IMR-90 (cell line): ENCODE results near the gene WDR27. TPM values are rescaled to one million over a fixed set of nuclear protein-coding genes. Genes with fewer than 3 reads are reported as not detected.

ENCODE experiments used
- ATAC-seq: fragments of 200-7000 bp; cut with Tn5 transposase; 2 replicates; pipeline ENCODE4 v1.9.1; 2020; ENCODE audit warnings: low read depth, mild to moderate bottlenecking, moderate library complexity
- BruUV-seq: library from RNA; stranded (reverse); fragments of 400-500 nt; replicated peaks from 2 replicates; lab custom pipeline; 2021; lab: Mats Ljungman, UMichigan
- CTCF ChIA-PET: fragments of 300-600 bp; formaldehyde crosslinking; extraction: SDS; loops from one replicate; lab custom pipeline; 2021; ENCODE audit warnings: antibody characterized with exemption; lab: Yijun Ruan, JAX
- POLR2A ChIA-PET: fragments of 300-600 bp; sonication (Branson Sonifier 250); formaldehyde crosslinking; loops from one replicate; lab custom pipeline; 2022; ENCODE audit warnings: antibody characterized with exemption; ENCODE audit not compliant: unreplicated experiment; lab: Charles Lee
- DNase-seq: peaks from one replicate; pipeline ENCODE4 v3.0.0; 2013
- H2AFZ ChIP-seq: replicated peaks from 2 replicates; pipeline ENCODE3; 2013; ENCODE audit warnings: low read length, mild to moderate bottlenecking; ENCODE audit not compliant: poor library complexity
- H2AK5ac ChIP-seq: 2 replicates; pipeline ENCODE4 v1.6.1; 2013; ENCODE audit warnings: low read depth, low read length, inconsistent platforms
- H2AK9ac ChIP-seq: replicated peaks from 2 replicates; pipeline ENCODE3; 2013; ENCODE audit warnings: mild to moderate bottlenecking, low read depth, low read length, moderate library complexity; ENCODE audit not compliant: poor library complexity
- H2BK120ac ChIP-seq: 2 replicates; pipeline ENCODE4 v1.6.1; 2013; ENCODE audit warnings: low read depth, low read length, inconsistent platforms
- H2BK15ac ChIP-seq: 3 replicates; pipeline ENCODE4 v1.6.1; 2013; ENCODE audit warnings: low read depth, low read length, inconsistent platforms
- H2BK20ac ChIP-seq: 2 replicates; pipeline ENCODE4 v1.6.1; 2013; ENCODE audit warnings: low read depth, mild to moderate bottlenecking, inconsistent platforms, low read length, moderate library complexity
- H2BK5ac ChIP-seq: 2 replicates; pipeline ENCODE4 v1.6.1; 2013; ENCODE audit warnings: mild to moderate bottlenecking, low read depth, low read length, inconsistent platforms; ENCODE audit not compliant: poor library complexity, severe bottlenecking
- H3K14ac ChIP-seq: replicated peaks from 2 replicates; pipeline ENCODE4 v1.6.1; 2013; ENCODE audit warnings: low read depth, low read length, inconsistent platforms
- H3K18ac ChIP-seq: 2 replicates; pipeline ENCODE4 v1.6.1; 2013; ENCODE audit warnings: low read depth, low read length, control low read depth
- H3K23ac ChIP-seq: 2 replicates; pipeline ENCODE4 v1.6.1; 2013; ENCODE audit warnings: low read depth, low read length, inconsistent platforms
- H3K27ac ChIP-seq: 2 replicates; pipeline ENCODE4 v1.5.1; 2013; ENCODE audit warnings: mild to moderate bottlenecking, control low read depth, low read length; ENCODE audit not compliant: insufficient read depth
- H3K27me3 ChIP-seq: 2 replicates; pipeline ENCODE4 v1.6.1; 2013; ENCODE audit warnings: low read length; ENCODE audit not compliant: control insufficient read depth, insufficient read depth
- H3K36me3 ChIP-seq: 2 replicates; pipeline ENCODE4 v1.6.1; 2013; ENCODE audit warnings: low read length, mixed read lengths; ENCODE audit not compliant: control insufficient read depth, insufficient read depth
- H3K4ac ChIP-seq: 2 replicates; pipeline ENCODE4 v1.6.1; 2013; ENCODE audit warnings: low read depth, low read length, inconsistent platforms
- H3K4me1 ChIP-seq: 2 replicates; pipeline ENCODE4 v1.6.1; 2013; ENCODE audit warnings: low read length, mixed read lengths; ENCODE audit not compliant: control insufficient read depth, insufficient read depth
- H3K4me2 ChIP-seq: 2 replicates; pipeline ENCODE4 v1.6.1; 2013; ENCODE audit warnings: low read depth, mild to moderate bottlenecking, control low read depth, low read length, moderate library complexity
- H3K4me3 ChIP-seq: 2 replicates; pipeline ENCODE4 v1.5.1; 2013; ENCODE audit warnings: low read depth, mild to moderate bottlenecking, control low read depth, low read length, moderate library complexity; ENCODE audit not compliant: insufficient read depth
- H3K56ac ChIP-seq: 2 replicates; pipeline ENCODE4 v1.6.1; 2013; ENCODE audit warnings: low read length, inconsistent platforms; ENCODE audit not compliant: insufficient read depth; ENCODE audit errors: extremely low read depth
- H3K79me1 ChIP-seq, 2 experiments: 2 replicates each; pipeline ENCODE4 v1.6.1; 2013; ENCODE audit warnings: low read length in 2 of 2, inconsistent platforms in 1 of 2, low read depth in 1 of 2
- H3K9ac ChIP-seq: 2 replicates; pipeline ENCODE4 v1.6.1; 2013; ENCODE audit warnings: low read depth, low read length, control low read depth
- H3K9me1 ChIP-seq: 2 replicates; pipeline ENCODE4 v1.6.1; 2013; ENCODE audit warnings: low read length, inconsistent platforms; ENCODE audit not compliant: insufficient read depth
- H3K9me3 ChIP-seq: 2 replicates; pipeline ENCODE4 v1.6.1; 2013; ENCODE audit warnings: low read length; ENCODE audit not compliant: control insufficient read depth, insufficient read depth
- H4K20me1 ChIP-seq: 2 replicates; pipeline ENCODE4 v1.6.1; 2013; ENCODE audit warnings: low read length, inconsistent platforms; ENCODE audit not compliant: insufficient read depth
- H4K5ac ChIP-seq: 2 replicates; pipeline ENCODE4 v1.6.1; 2013; ENCODE audit warnings: mild to moderate bottlenecking, low read depth, low read length, control low read depth
- H4K8ac ChIP-seq, 2 experiments: 2 replicates each; pipeline ENCODE4 v1.6.1; 2013; ENCODE audit warnings: low read depth in 2 of 2, low read length in 2 of 2, control low read depth in 1 of 2, inconsistent platforms in 1 of 2
- H4K91ac ChIP-seq: 2 replicates; pipeline ENCODE4 v1.6.1; 2013; ENCODE audit warnings: low read depth, low read length, inconsistent platforms; ENCODE audit not compliant: insufficient read depth
- BHLHE40 ChIP-seq: fragments of 150-350 bp; IDR thresholded peaks from 2 replicates; pipeline ENCODE4 v1.6.1; 2016; ENCODE audit warnings: mild to moderate bottlenecking, low read depth, low read length
- CEBPB ChIP-seq: IDR thresholded peaks from 2 replicates; pipeline ENCODE4 v1.6.1; 2012; ENCODE audit warnings: low read depth, low read length, improper control_type of control experiment
- CHD1 ChIP-seq: IDR thresholded peaks from 2 replicates; pipeline ENCODE4 v1.6.1; 2012; ENCODE audit warnings: low read depth, low read length, improper control_type of control experiment
- FOS ChIP-seq: fragments of 150-350 bp; IDR thresholded peaks from 2 replicates; pipeline ENCODE4 v1.6.1; 2016; ENCODE audit warnings: low read depth, low read length
- MAFK ChIP-seq: IDR thresholded peaks from 2 replicates; pipeline ENCODE4 v1.6.1; 2012; ENCODE audit warnings: low read depth, low read length, improper control_type of control experiment
- MAZ ChIP-seq: IDR thresholded peaks from 2 replicates; pipeline ENCODE4 v1.6.1; 2012; ENCODE audit warnings: low read depth, mild to moderate bottlenecking, low read length, improper control_type of control experiment, moderate library complexity, borderline replicate concordance
- MXI1 ChIP-seq: IDR thresholded peaks from 2 replicates; pipeline ENCODE4 v1.6.1; 2012; ENCODE audit warnings: low read depth, mild to moderate bottlenecking, low read length, moderate library complexity, borderline replicate concordance
- NFE2L2 ChIP-seq: fragments of 150-350 bp; IDR thresholded peaks from 2 replicates; pipeline ENCODE4 v1.6.1; 2016; ENCODE audit warnings: low read depth, mild to moderate bottlenecking, low read length
- POLR2A ChIP-seq: IDR thresholded peaks from 2 replicates; pipeline ENCODE4 v1.6.1; 2012; ENCODE audit warnings: mild to moderate bottlenecking, low read depth, low read length
- RAD21 ChIP-seq: IDR thresholded peaks from 2 replicates; pipeline ENCODE4 v1.6.1; 2012; ENCODE audit warnings: low read length, improper control_type of control experiment
- RCOR1 ChIP-seq: IDR thresholded peaks from 2 replicates; pipeline ENCODE4 v1.6.1; 2012; ENCODE audit warnings: mild to moderate bottlenecking, low read length, improper control_type of control experiment; ENCODE audit not compliant: insufficient replicate concordance
- RFX5 ChIP-seq: IDR thresholded peaks from 2 replicates; pipeline ENCODE4 v1.8.0; 2012; ENCODE audit warnings: low read depth, mild to moderate bottlenecking, low read length, moderate library complexity
- SMC3 ChIP-seq: fragments of 150-350 bp; IDR thresholded peaks from 2 replicates; pipeline ENCODE4 v1.6.1; 2016; ENCODE audit warnings: low read depth, mild to moderate bottlenecking, antibody characterized with exemption, low read length, moderate library complexity
- dilution Hi-C: fragments of 300-500 bp; cut with HindIII; formaldehyde crosslinking; loops from one replicate; pipeline ENCODE4 v1.14.3; 2018; ENCODE audit warnings: low sequenced_read_pairs; ENCODE audit not compliant: unreplicated experiment
- in situ Hi-C: fragments of 300-500 bp; cut with MboI; formaldehyde crosslinking; loops from 3 replicates; pipeline ENCODE4 v1.14.3; 2019; ENCODE audit warnings: low sequenced_read_pairs, inconsistent platforms, mixed read lengths
- intact Hi-C: fragments of 100-400 bp; cut with micrococcal nuclease; formaldehyde crosslinking; loops from 2 replicates; pipeline ENCODE4 v1.10.0; 2022
- polyA plus RNA-seq, 3 experiments: library from polyadenylated mRNA; depleted of rRNA; stranded (reverse); fragments of >200 nt; gene quantifications; 2 replicates each; pipeline ENCODE4 v1.2.3, GENCODE V29; 2012; ENCODE audit warnings: low replicate concordance in 1 of 3
- total RNA-seq: library from RNA; depleted of rRNA; stranded (reverse); fragments of >200 nt; gene quantifications from 2 replicates; pipeline ENCODE4 v1.2.3, GENCODE V29; 2012
- TF ChIP-seq, protein P1 (sequence below): conservative IDR thresholded peaks from 2 replicates; pipeline ENCODE4 v1.5.1; 2012; ENCODE audit warnings: mild to moderate bottlenecking, low read depth, low read length, improper control_type of control experiment
- TF ChIP-seq, protein P2 (sequence below): fragments of 150-350 bp; IDR thresholded peaks from 2 replicates; pipeline ENCODE4 v1.6.1; 2017; ENCODE audit warnings: mild to moderate bottlenecking, antibody characterized with exemption, low read length, low read depth
- TF ChIP-seq, protein P3 (sequence below): fragments of 150-350 bp; IDR thresholded peaks from 2 replicates; pipeline ENCODE4 v1.6.1; 2016; ENCODE audit warnings: low read depth, mild to moderate bottlenecking, low read length, moderate library complexity, borderline replicate concordance

The WDR27 gene
- total and polyA plus RNA-seq, 2 of the 4 experiments (the other 2 are of a cell fraction) = 7.0 to 18.5 TPM

DNA sequence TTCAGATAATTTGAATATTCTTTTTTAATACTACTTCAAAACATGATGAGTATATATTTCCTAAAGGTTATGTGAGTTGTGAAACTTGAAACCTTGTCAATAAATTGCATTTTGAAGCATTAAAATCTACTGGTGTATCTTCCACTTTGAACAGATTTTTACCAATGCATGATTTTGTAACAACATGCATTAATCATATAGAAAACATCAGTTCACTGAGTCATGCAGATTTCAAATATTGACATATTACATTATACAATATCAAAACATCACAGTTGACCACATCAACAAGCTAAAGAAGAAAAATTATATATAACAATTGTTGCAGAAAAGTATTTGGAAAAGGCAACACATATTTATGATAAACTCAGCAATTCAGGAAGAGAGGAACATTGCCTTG lies 158.1 kb downstream of the WDR27 start:
- Histone ChIP-seq H4K91ac (no peak overlapping the region), H4K5ac (no peak overlapping the region), H3K4me3 (no peak overlapping the region), H3K14ac (no peak overlapping the region), H3K27me3 (no peaks in the 10 kb centered on the region), H3K9ac (no peak overlapping the region), H2BK5ac (no peak overlapping the region), H3K9me3 (no peaks in the 10 kb centered on the region; the same call in 1 of the 2 replicates), H3K36me3 (no peaks in the 10 kb centered on the region), H3K4me2 (no peak overlapping the region), H2BK120ac (no peak overlapping the region), H2AFZ (no peak overlapping the region), H3K4ac (no peak overlapping the region), H4K8ac (no peak overlapping the region), H3K18ac (peak overlapping the region; percentile 35; the same call in 1 of the 2 replicates), H3K23ac (no peak overlapping the region), H2BK20ac (no peak overlapping the region), H2AK9ac (no peak overlapping the region), H3K9me1 (no peaks in the 10 kb centered on the region), H3K4me1 (peaks cover 7% of the 10 kb centered on the region), H2AK5ac (no peak overlapping the region), H3K56ac (no peak overlapping the region), H3K79me1 (no peaks in the 10 kb centered on the region), H3K27ac (no peak overlapping the region), H2BK15ac (no peak overlapping the region), H4K20me1 (no peaks in the 10 kb centered on the region)
- BruUV-seq = no TSS peak
- in situ Hi-C loops = no loop called here
- ATAC-seq (no peak), DNase-seq (no peak)
- CTCF ChIA-PET = no interaction called here
- POLR2A ChIA-PET = no interaction called here
- dilution Hi-C loops = no loop called here
- intact Hi-C loops = no loop called here
- TF ChIP-seq BHLHE40 = no peak
- no peak for TF ChIP-seq NFE2L2
- no peak for TF ChIP-seq FOS
- no peak for TF ChIP-seq RFX5
- no peak for TF ChIP-seq RCOR1
- TF ChIP-seq CHD1 = no peak
- TF ChIP-seq, protein P1, sequence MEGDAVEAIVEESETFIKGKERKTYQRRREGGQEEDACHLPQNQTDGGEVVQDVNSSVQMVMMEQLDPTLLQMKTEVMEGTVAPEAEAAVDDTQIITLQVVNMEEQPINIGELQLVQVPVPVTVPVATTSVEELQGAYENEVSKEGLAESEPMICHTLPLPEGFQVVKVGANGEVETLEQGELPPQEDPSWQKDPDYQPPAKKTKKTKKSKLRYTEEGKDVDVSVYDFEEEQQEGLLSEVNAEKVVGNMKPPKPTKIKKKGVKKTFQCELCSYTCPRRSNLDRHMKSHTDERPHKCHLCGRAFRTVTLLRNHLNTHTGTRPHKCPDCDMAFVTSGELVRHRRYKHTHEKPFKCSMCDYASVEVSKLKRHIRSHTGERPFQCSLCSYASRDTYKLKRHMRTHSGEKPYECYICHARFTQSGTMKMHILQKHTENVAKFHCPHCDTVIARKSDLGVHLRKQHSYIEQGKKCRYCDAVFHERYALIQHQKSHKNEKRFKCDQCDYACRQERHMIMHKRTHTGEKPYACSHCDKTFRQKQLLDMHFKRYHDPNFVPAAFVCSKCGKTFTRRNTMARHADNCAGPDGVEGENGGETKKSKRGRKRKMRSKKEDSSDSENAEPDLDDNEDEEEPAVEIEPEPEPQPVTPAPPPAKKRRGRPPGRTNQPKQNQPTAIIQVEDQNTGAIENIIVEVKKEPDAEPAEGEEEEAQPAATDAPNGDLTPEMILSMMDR = no peak
- TF ChIP-seq CEBPB = no peak
- TF ChIP-seq, protein P2, sequence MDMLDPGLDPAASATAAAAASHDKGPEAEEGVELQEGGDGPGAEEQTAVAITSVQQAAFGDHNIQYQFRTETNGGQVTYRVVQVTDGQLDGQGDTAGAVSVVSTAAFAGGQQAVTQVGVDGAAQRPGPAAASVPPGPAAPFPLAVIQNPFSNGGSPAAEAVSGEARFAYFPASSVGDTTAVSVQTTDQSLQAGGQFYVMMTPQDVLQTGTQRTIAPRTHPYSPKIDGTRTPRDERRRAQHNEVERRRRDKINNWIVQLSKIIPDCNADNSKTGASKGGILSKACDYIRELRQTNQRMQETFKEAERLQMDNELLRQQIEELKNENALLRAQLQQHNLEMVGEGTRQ = no peak
- TF ChIP-seq MAFK = no peak
- TF ChIP-seq MXI1 = no peak
- no peak for TF ChIP-seq MAZ
- TF ChIP-seq, protein P3, sequence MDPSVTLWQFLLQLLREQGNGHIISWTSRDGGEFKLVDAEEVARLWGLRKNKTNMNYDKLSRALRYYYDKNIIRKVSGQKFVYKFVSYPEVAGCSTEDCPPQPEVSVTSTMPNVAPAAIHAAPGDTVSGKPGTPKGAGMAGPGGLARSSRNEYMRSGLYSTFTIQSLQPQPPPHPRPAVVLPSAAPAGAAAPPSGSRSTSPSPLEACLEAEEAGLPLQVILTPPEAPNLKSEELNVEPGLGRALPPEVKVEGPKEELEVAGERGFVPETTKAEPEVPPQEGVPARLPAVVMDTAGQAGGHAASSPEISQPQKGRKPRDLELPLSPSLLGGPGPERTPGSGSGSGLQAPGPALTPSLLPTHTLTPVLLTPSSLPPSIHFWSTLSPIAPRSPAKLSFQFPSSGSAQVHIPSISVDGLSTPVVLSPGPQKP = no peak
- TF ChIP-seq RAD21 = no peak
- TF ChIP-seq SMC3 = no peak
- no peak for TF ChIP-seq POLR2A
